Gastroesophageal sphincter (tissue), 4 donors: ENCODE measurements around the gene PTPN14. TPM values are rescaled to one million over a fixed set of nuclear protein-coding genes. Genes with fewer than 3 reads are reported as not detected.
A peak's percentile ranks its signal among the peaks of the same experiment; 100 is the strongest.

Experiments
- ATAC-seq: fragments of 150-250 bp; one replicate; pipeline ENCODE4 v1.9.1; 2016; ENCODE audit warnings: mild to moderate bottlenecking, moderate library complexity
- H3K27ac ChIP-seq, 4 donors: fragments of 200-600 bp; sonication (generic) in 3 of 4; 1 replicate in 3 of 4; 2 replicates in 1 of 4; pipeline ENCODE4 v1.5.1; 2016 to 2019
- H3K27me3 ChIP-seq: fragments of 200-600 bp; sonication (generic); one replicate; pipeline ENCODE4 v1.5.1; 2019
- H3K36me3 ChIP-seq, 2 donors: fragments of 200-600 bp; sonication (generic); one replicate each; pipeline ENCODE4 v1.5.1; 2019; ENCODE audit warnings: control low read depth in 1 of 2
- H3K4me1 ChIP-seq, 3 donors: fragments of 200-600 bp; sonication (generic); 1 replicate in 2 of 3; 2 replicates in 1 of 3; pipeline ENCODE4 v1.5.1; 2016 to 2019; ENCODE audit warnings: control low read depth in 2 of 3
- H3K4me3 ChIP-seq, 2 donors: fragments of 200-600 bp; sonication (generic); one replicate each; pipeline ENCODE4 v1.5.1; 2019; ENCODE audit warnings: mild to moderate bottlenecking in 1 of 2, moderate library complexity in 1 of 2
- H3K9me3 ChIP-seq, 3 donors: fragments of 200-600 bp; sonication (generic); one replicate each; pipeline ENCODE4 v1.5.1; 2017 to 2019; ENCODE audit warnings: control low read depth in 2 of 3
- EP300 ChIP-seq: sonication (generic); formaldehyde crosslinking; IDR thresholded peaks from one replicate; pipeline ENCODE4 v1.6.1; 2017; ENCODE audit warnings: antibody characterized with exemption, mild to moderate bottlenecking
- POLR2A ChIP-seq, 2 donors: fragments of 450-650 bp; IDR thresholded peaks; one replicate each; pipeline ENCODE4 v1.6.1; 2017; ENCODE audit warnings: antibody characterized with exemption in 2 of 2, mild to moderate bottlenecking in 2 of 2, moderate library complexity in 1 of 2
- POLR2AphosphoS5 ChIP-seq: sonication (generic); formaldehyde crosslinking; IDR thresholded peaks from one replicate; pipeline ENCODE4 v1.6.1; 2017; ENCODE audit warnings: antibody characterized with exemption
- WGBS, 2 donors: methylation state at CpG; one replicate each; pipeline ENCODE4 v1.1.5; 2018; ENCODE audit warnings: low coverage in 1 of 2; 5-methylcytosine and 5-hydroxymethylcytosine counted together
- total RNA-seq, 4 donors: library from RNA; depleted of rRNA; stranded (reverse); fragments of >200 nt; gene quantifications; one replicate each; pipeline ENCODE4 v1.1.0, GENCODE V29; 2016
- TF ChIP-seq, protein P1 (sequence below), 4 experiments: fragments of 200-600 bp in 2 of 4; fragments of 450-650 bp in 2 of 4; sonication (generic) in 1 of 4; IDR thresholded peaks; one replicate each; pipeline ENCODE4 v1.5.1; 2017 to 2019; ENCODE audit warnings: antibody characterized with exemption in 4 of 4, mild to moderate bottlenecking in 2 of 4, moderate library complexity in 2 of 4

Gene PTPN14
- total RNA-seq, 4 donors from 2014 or later, result 38.9 to 96.8 (median 75.4) TPM

DNA sequence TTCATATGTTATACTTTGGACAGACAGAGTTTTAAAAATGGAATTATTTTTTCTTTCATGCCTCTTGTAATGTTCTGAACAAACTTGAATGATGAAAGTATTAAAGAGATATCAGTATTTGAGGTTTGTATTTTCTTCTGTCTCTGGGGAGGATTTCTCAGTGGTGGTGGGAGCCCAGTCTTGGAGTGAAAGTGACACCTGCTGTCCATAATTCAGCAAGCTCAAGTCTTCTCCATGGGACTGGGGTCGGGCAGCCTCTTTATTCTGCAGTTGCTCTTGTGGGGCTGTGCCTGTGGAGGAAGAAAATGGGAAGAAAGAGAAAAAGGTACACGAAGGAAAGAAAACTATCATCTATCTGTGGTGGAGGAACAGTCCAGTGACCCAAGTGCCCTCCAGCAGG lies 214.4 kb downstream of the PTPN14 start:
- peak overlapping the region; percentile 73 to 93 (median 82) for H3K27ac ChIP-seq
- TF ChIP-seq POLR2AphosphoS5, result no peak
- no peak for TF ChIP-seq EP300
- TF ChIP-seq, protein P1, sequence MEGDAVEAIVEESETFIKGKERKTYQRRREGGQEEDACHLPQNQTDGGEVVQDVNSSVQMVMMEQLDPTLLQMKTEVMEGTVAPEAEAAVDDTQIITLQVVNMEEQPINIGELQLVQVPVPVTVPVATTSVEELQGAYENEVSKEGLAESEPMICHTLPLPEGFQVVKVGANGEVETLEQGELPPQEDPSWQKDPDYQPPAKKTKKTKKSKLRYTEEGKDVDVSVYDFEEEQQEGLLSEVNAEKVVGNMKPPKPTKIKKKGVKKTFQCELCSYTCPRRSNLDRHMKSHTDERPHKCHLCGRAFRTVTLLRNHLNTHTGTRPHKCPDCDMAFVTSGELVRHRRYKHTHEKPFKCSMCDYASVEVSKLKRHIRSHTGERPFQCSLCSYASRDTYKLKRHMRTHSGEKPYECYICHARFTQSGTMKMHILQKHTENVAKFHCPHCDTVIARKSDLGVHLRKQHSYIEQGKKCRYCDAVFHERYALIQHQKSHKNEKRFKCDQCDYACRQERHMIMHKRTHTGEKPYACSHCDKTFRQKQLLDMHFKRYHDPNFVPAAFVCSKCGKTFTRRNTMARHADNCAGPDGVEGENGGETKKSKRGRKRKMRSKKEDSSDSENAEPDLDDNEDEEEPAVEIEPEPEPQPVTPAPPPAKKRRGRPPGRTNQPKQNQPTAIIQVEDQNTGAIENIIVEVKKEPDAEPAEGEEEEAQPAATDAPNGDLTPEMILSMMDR (IDR thresholded peaks at IDR 0.05), result no peak
- TF ChIP-seq POLR2A (IDR thresholded peaks at IDR 0.05), result no peak
- H3K9me3 ChIP-seq, result no peaks in the 10 kb centered on the region
- no peak overlapping the region for H3K4me3 ChIP-seq
- no peaks in the 10 kb centered on the region for H3K36me3 ChIP-seq
- H3K27me3 ChIP-seq, result no peaks in the 10 kb centered on the region
- H3K4me1 ChIP-seq, result peaks cover 6 to 37% (median 19%) of the 10 kb centered on the region in 3 donors
- WGBS, 2 donors, result 17 to 40% methylated on average over 2 of the region's 2 CpGs
- ATAC-seq, result no peak

DNA sequence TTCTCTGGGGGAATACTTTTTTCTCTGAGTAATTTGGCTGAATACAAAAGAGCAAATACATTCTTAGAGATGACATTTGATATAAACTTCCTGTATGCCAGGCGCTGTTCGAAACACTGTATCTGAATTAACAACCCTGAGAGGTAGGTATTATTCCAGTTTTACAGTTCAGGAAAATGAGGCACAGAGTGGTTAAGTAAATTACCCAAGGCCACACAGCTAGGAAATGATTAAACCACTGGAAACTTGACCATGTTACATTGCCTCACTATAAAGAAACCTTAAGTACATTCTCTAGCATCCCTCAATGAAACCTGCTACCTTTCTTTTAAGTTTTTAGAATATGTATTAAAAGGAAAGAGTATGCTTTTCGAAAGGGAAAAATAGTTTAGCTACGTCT lies 215.8 kb downstream of the PTPN14 start:
- WGBS, 2 donors, result 67 to 91% methylated on average over 4 of the region's 4 CpGs
- TF ChIP-seq EP300 (no peak), POLR2A (IDR thresholded peaks at IDR 0.05) (no peak), POLR2AphosphoS5 (no peak)
- TF ChIP-seq, protein P1 (IDR thresholded peaks at IDR 0.05), result no peak
- Histone ChIP-seq H3K9me3 (no peaks in the 10 kb centered on the region), H3K36me3 (no peaks in the 10 kb centered on the region), H3K27me3 (no peaks in the 10 kb centered on the region), H3K4me3 (no peak overlapping the region), H3K4me1 (peaks cover 6 to 37% (median 19%) of the 10 kb centered on the region in 3 donors), H3K27ac (peak overlapping the region in 2 of 4 donors; percentile 55 to 75)
- ATAC-seq, result no peak

DNA sequence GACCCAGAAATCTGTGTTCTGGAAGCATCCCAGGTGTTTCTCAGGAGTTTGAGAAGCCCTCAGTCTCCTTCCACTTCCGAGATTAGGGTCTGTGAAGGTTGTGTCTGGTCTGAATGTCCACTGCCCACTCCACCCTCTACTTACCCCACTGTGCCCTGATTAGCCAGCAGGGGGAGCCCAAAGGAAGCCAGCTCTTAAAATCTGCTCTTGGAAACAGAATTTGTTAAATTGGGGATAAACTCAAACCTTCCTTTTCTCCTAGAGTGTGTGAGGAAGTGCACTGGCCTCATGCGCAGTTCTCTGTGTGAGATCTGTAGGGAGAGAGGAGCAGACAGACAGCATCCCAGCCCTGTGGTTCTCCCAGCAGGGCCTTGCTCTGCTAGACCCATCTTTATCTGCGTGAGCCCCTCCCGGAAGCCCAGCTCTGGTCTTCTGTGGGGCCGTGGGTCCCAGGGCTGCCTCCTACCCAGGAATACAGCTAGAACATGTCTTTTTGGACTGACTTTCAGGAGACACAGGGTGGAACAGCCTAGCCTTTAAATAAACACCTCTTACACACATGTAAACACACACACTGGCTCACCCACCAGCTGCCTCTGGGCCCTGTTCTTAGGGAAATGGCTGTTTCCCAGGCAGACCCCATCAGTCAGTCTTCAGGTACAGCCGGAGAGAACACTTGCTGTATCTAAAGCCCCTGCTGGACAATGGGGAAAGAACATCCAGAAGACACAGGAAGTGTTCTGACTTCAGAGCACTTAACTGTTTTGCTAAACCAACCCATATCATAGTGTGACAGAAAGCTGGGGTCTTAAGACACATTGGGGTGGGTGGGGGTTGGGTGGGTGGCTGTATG lies 218.2 kb downstream of the PTPN14 start:
- no peaks in the 10 kb centered on the region for H3K27me3 ChIP-seq
- peaks cover 0 to 12% of the 10 kb centered on the region in 2 donors for H3K36me3 ChIP-seq
- TF ChIP-seq POLR2AphosphoS5, result no peak
- TF ChIP-seq, protein P1 (IDR thresholded peaks at IDR 0.05), result peak; percentile 70 to 87 (median 78)
- ATAC-seq, result peak; percentile 34
- 0 to 32% methylated on average over 1 to 3 of the region's 6 CpGs for WGBS, 2 donors
- peaks cover 4 to 30% (median 19%) of the 10 kb centered on the region in 3 donors for H3K4me1 ChIP-seq
- H3K9me3 ChIP-seq, result no peaks in the 10 kb centered on the region
- H3K4me3 ChIP-seq, result no peak overlapping the region
- peak overlapping the region in 3 of 4 donors; percentile 48 to 75 (median 69) for H3K27ac ChIP-seq

DNA sequence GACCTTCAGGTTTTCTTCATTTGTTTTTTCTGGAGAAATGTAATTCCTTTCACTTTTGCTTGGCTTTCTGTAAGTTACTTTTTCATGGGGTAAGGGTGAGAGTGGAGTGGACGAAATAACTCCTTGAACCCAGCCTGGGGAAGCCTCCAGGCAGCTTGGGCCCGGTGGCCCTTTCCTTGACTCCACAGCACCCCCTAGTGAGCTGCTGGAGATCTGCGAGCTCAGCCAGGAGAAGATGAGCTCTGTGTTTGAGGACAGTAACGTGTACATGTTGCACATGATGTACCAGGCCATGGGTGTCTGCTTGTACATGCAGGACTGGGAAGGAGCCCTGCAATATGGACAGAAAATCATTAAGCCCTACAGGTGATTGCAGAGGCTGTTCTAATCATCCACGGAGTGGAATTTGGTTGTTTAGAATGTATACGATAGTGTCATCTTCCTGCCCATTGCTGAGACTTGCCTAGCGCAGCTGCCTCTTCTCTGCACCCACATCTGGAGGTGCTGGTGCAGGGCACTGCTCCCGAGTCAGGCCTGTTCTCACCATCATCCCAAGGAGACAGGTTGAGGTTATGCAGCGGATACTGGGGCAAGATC lies 219.5 kb downstream of the PTPN14 start:
- Histone ChIP-seq H3K27ac (no peak overlapping the region), H3K27me3 (no peaks in the 10 kb centered on the region), H3K9me3 (no peaks in the 10 kb centered on the region), H3K36me3 (peaks cover 0 to 22% of the 10 kb centered on the region in 2 donors), H3K4me3 (no peak overlapping the region), H3K4me1 (peaks cover 0 to 18% (median 9%) of the 10 kb centered on the region in 3 donors)
- 67 to 83% methylated on average over 2 to 4 of the region's 9 CpGs for WGBS, 2 donors
- no peak for ATAC-seq
- TF ChIP-seq, protein P1 (IDR thresholded peaks at IDR 0.05), result peak; percentile 42 to 74 (median 56)
- no peak for TF ChIP-seq EP300
